RCC 7860 (cell line): ENCODE measurements around the gene MRPL33.

Experiments used
- DNase-seq: peaks from one replicate; pipeline ENCODE4 v3.0.0-alpha.2; 2015; ENCODE audit warnings: low spot score
- FAIRE-seq: peaks from 2 replicates; lab custom pipeline; 2012; peaks lifted over from hg19 to GRCh38; lab: Jason Lieb, UNC

Gene MRPL33

GRCh38 chr2:27771548-27772335 is at the start of gene MRPL33:
MRPL33 (plus strand) TSS chr2:27771719; CDS start chr2:27771778, 59 bp downstream.
- peak; percentile 77 for FAIRE-seq
- DNase-seq: peak; percentile 87

GRCh38 chr2:27721884-27722485 is 49.5 kb upstream of the MRPL33 start:
- DNase-seq (peak; percentile 3), FAIRE-seq (no peak)

GRCh38 chr2:27723372-27724144 is 48.0 kb upstream of the MRPL33 start:
- DNase-seq (peak; percentile 61), FAIRE-seq (peak; percentile 10)

GRCh38 chr2:27724191-27724590 is 47.3 kb upstream of the MRPL33 start:
- FAIRE-seq (no peak), DNase-seq (no peak)

- FAIRE-seq: no peak
- no peak for DNase-seq
Observed at GRCh38 chr2:27724905-27725701, 46.4 kb upstream of the MRPL33 start.

GRCh38 chr2:27727257-27727656 is 44.3 kb upstream of the MRPL33 start:
- no peak for FAIRE-seq

GRCh38 chr2:27728081-27728858 is 43.2 kb upstream of the MRPL33 start:
- FAIRE-seq: no peak

More at GRCh38 chr2:27727257-27727656, 44.3 kb upstream of the MRPL33 start:
- no peak for DNase-seq

GRCh38 chr2:27729198-27729597 is 42.3 kb upstream of the MRPL33 start:
- peak; percentile 32 for FAIRE-seq

More at GRCh38 chr2:27728081-27728858, 43.2 kb upstream of the MRPL33 start:
- DNase-seq: no peak

GRCh38 chr2:27729614-27730013 is 41.9 kb upstream of the MRPL33 start:
- no peak for FAIRE-seq
- no peak for DNase-seq

More at GRCh38 chr2:27729198-27729597, 42.3 kb upstream of the MRPL33 start:
- DNase-seq: peak; percentile 59

GRCh38 chr2:27730261-27730662 is 41.3 kb upstream of the MRPL33 start:
- FAIRE-seq: no peak
- DNase-seq: no peak

- no peak for FAIRE-seq
- DNase-seq: no peak
Observed at GRCh38 chr2:27730980-27731691, 40.4 kb upstream of the MRPL33 start.

GRCh38 chr2:27734305-27734704 is 37.2 kb upstream of the MRPL33 start:
- FAIRE-seq (no peak), DNase-seq (no peak)

- FAIRE-seq: no peak
Observed at GRCh38 chr2:27735263-27735904, 36.1 kb upstream of the MRPL33 start.

GRCh38 chr2:27736031-27736889 is 35.3 kb upstream of the MRPL33 start:
- FAIRE-seq (no peak), DNase-seq (no peak)

More at GRCh38 chr2:27735263-27735904, 36.1 kb upstream of the MRPL33 start:
- DNase-seq: no peak

GRCh38 chr2:27736890-27737204 is 34.7 kb upstream of the MRPL33 start:
- no peak for FAIRE-seq
- no peak for DNase-seq

- FAIRE-seq (no peak), DNase-seq (peak; percentile 86)
Observed at GRCh38 chr2:27737676-27738348, 33.7 kb upstream of the MRPL33 start.

GRCh38 chr2:27738349-27739057 is 33.0 kb upstream of the MRPL33 start:
- FAIRE-seq: no peak
- DNase-seq: peak; percentile 44
